MM.1S (cell line): ENCODE results near the gene ASIC2.

Source experiments
- DNase-seq: peaks from one replicate; pipeline ENCODE4 v3.0.0-alpha.2; 2015
- H2AFZ ChIP-seq: fragments of 300-600 bp; sonication (generic); 2 replicates; pipeline ENCODE4 v1.6.0; 2016; ENCODE audit warnings: antibody characterized with exemption, low read length
- H3F3A ChIP-seq: fragments of 300-600 bp; sonication (generic); 2 replicates; pipeline ENCODE4 v1.6.1; 2016; ENCODE audit warnings: mild to moderate bottlenecking, antibody characterized with exemption, low read length, moderate library complexity, mixed read lengths; ENCODE audit not compliant: insufficient read depth
- H3K27ac ChIP-seq: fragments of 300-600 bp; sonication (generic); 2 replicates; pipeline ENCODE4 v1.5.1; 2016; ENCODE audit warnings: mild to moderate bottlenecking, low read length
- H3K27me3 ChIP-seq: fragments of 300-600 bp; sonication (generic); replicated peaks from 2 replicates; pipeline ENCODE4 v1.6.0; 2016; ENCODE audit warnings: low read length; ENCODE audit not compliant: insufficient read depth
- H3K36me3 ChIP-seq: fragments of 300-600 bp; sonication (generic); replicated peaks from 2 replicates; pipeline ENCODE4 v1.6.1; 2016; ENCODE audit warnings: mild to moderate bottlenecking, low read length, mixed read lengths; ENCODE audit not compliant: insufficient read depth
- H3K4me1 ChIP-seq: fragments of 300-600 bp; sonication (generic); 2 replicates; pipeline ENCODE4 v1.6.1; 2016; ENCODE audit warnings: low read length, mixed read lengths
- H3K4me2 ChIP-seq: fragments of 300-600 bp; sonication (generic); 2 replicates; pipeline ENCODE4 v1.6.0; 2016; ENCODE audit warnings: low read depth, low read length
- H3K4me3 ChIP-seq: fragments of 300-600 bp; sonication (generic); 2 replicates; pipeline ENCODE4 v1.5.1; 2016; ENCODE audit warnings: low read length, mixed read lengths
- H3K79me2 ChIP-seq: fragments of 300-600 bp; sonication (generic); 2 replicates; pipeline ENCODE4 v1.6.1; 2016; ENCODE audit warnings: mixed run types, low read length, mixed read lengths
- H3K9ac ChIP-seq: fragments of 300-600 bp; sonication (generic); 2 replicates; pipeline ENCODE4 v1.6.1; 2016; ENCODE audit warnings: low read length, mixed read lengths
- H3K9me2 ChIP-seq: fragments of 300-600 bp; sonication (generic); replicated peaks from 2 replicates; pipeline ENCODE4 v1.6.1; 2016; ENCODE audit warnings: mild to moderate bottlenecking, low read length, mixed read lengths; ENCODE audit not compliant: insufficient read depth
- H3K9me3 ChIP-seq: fragments of 300-600 bp; sonication (generic); replicated peaks from 2 replicates; pipeline ENCODE4 v1.6.1; 2016; ENCODE audit warnings: mild to moderate bottlenecking, low read length, mixed read lengths; ENCODE audit not compliant: insufficient read depth
- H4K20me1 ChIP-seq: fragments of 300-600 bp; sonication (generic); 2 replicates; pipeline ENCODE4 v1.6.1; 2016; ENCODE audit warnings: mild to moderate bottlenecking, low read length, moderate library complexity, mixed read lengths; ENCODE audit not compliant: insufficient read depth
- CTCF ChIP-seq: fragments of 300-600 bp; sonication (generic); IDR thresholded peaks from 2 replicates; pipeline ENCODE4 v1.5.1; 2016; ENCODE audit warnings: antibody characterized with exemption, low read length, mixed read lengths
- EZH2 ChIP-seq: fragments of 300-600 bp; sonication (generic); optimal IDR thresholded peaks from 2 replicates; pipeline ENCODE3; 2017; ENCODE audit warnings: low read depth, mild to moderate bottlenecking, antibody characterized with exemption, low read length, mixed read lengths
- EZH2phosphoT487 ChIP-seq: fragments of 300-600 bp; sonication (generic); IDR thresholded peaks from 2 replicates; pipeline ENCODE4 v1.6.1; 2018; ENCODE audit warnings: antibody characterized with exemption, low read length

ASIC2 gene

GRCh38 chr17:33291248-33292200 lies 1.6 kb downstream of the ASIC2 start:
- Histone ChIP-seq H3K9me3 (no peaks in the 10 kb centered on the region), H2AFZ (no peak overlapping the region), H3K4me2 (no peak overlapping the region), H3K9ac (no peak overlapping the region), H3F3A (no peaks in the 10 kb centered on the region), H4K20me1 (no peaks in the 10 kb centered on the region), H3K4me3 (no peak overlapping the region; the same call in 1 of the 2 replicates), H3K79me2 (no peaks in the 10 kb centered on the region), H3K4me1 (no peaks in the 10 kb centered on the region), H3K27me3 (peaks cover 20% of the 10 kb centered on the region), H3K36me3 (no peaks in the 10 kb centered on the region), H3K27ac (no peak overlapping the region), H3K9me2 (no peaks in the 10 kb centered on the region)
- DNase-seq = no peak
- TF ChIP-seq CTCF = no peak

- no peaks in the 10 kb centered on the region for H3K79me2 ChIP-seq
- peaks cover 20% of the 10 kb centered on the region for H3K27me3 ChIP-seq
- no peak overlapping the region for H3K9ac ChIP-seq
- no peak overlapping the region for H3K27ac ChIP-seq
- no peak for DNase-seq
- TF ChIP-seq CTCF (no peak), EZH2phosphoT487 (no peak)
- no peak overlapping the region for H3K4me2 ChIP-seq
- no peaks in the 10 kb centered on the region for H3K4me1 ChIP-seq
- no peaks in the 10 kb centered on the region for H3K36me3 ChIP-seq
- no peaks in the 10 kb centered on the region for H3K9me3 ChIP-seq
- H3F3A ChIP-seq = no peaks in the 10 kb centered on the region
- H3K4me3 ChIP-seq = no peak overlapping the region
- no peak overlapping the region for H2AFZ ChIP-seq
- no peaks in the 10 kb centered on the region for H3K9me2 ChIP-seq
- H4K20me1 ChIP-seq = no peaks in the 10 kb centered on the region
These were observed 2.8 kb downstream of the ASIC2 start for GRCh38 chr17:33290253-33290652.

GRCh38 chr17:33288954-33289353 lies 4.1 kb downstream of the ASIC2 start:
- Histone ChIP-seq H3K9ac (no peak overlapping the region), H3K27ac (no peak overlapping the region), H3F3A (no peaks in the 10 kb centered on the region), H3K9me2 (no peaks in the 10 kb centered on the region), H3K79me2 (no peaks in the 10 kb centered on the region), H3K27me3 (peaks cover 20% of the 10 kb centered on the region), H3K4me3 (no peak overlapping the region), H4K20me1 (no peaks in the 10 kb centered on the region), H3K4me1 (no peaks in the 10 kb centered on the region), H3K9me3 (no peaks in the 10 kb centered on the region), H2AFZ (no peak overlapping the region), H3K36me3 (no peaks in the 10 kb centered on the region), H3K4me2 (no peak overlapping the region)
- no peak for TF ChIP-seq EZH2
- TF ChIP-seq CTCF = no peak
- TF ChIP-seq EZH2phosphoT487 = no peak
- DNase-seq = no peak
